ENCODE data around the gene GRM5.

DNA sequence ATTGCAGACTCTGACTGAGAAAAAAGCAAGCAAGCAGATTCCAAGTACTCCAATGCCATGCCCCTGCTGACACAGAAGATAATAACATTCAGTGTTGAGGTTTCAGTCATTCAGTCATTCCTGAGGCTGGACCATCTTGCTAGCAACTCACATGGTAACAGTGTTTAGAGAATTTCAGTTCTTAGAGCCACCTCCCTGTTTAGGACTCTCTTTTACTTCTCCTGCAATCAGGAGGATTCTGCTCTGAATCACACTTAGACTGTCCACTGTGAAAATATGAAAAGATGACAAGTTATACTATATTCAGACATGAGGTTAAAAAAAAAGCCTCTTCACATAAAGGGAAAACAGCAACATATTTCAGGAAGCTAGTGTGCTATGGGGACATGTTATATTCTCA is 544.4 kb downstream of the GRM5 start:
- TF ChIP-seq, protein P1, sequence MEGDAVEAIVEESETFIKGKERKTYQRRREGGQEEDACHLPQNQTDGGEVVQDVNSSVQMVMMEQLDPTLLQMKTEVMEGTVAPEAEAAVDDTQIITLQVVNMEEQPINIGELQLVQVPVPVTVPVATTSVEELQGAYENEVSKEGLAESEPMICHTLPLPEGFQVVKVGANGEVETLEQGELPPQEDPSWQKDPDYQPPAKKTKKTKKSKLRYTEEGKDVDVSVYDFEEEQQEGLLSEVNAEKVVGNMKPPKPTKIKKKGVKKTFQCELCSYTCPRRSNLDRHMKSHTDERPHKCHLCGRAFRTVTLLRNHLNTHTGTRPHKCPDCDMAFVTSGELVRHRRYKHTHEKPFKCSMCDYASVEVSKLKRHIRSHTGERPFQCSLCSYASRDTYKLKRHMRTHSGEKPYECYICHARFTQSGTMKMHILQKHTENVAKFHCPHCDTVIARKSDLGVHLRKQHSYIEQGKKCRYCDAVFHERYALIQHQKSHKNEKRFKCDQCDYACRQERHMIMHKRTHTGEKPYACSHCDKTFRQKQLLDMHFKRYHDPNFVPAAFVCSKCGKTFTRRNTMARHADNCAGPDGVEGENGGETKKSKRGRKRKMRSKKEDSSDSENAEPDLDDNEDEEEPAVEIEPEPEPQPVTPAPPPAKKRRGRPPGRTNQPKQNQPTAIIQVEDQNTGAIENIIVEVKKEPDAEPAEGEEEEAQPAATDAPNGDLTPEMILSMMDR (IDR thresholded peaks at IDR 0.05): no peak
- TF ChIP-seq ZFX (IDR thresholded peaks at IDR 0.05; ENCODE audit: borderline replicate concordance): no peak
